ENCODE measurements around the gene TMEM132A. TPM values are rescaled to one million over a fixed set of nuclear protein-coding genes. Genes with fewer than 3 reads are reported as not detected.

Gene TMEM132A
- total RNA-seq, 1 experiment from 2014 or later = 114 TPM

DNA sequence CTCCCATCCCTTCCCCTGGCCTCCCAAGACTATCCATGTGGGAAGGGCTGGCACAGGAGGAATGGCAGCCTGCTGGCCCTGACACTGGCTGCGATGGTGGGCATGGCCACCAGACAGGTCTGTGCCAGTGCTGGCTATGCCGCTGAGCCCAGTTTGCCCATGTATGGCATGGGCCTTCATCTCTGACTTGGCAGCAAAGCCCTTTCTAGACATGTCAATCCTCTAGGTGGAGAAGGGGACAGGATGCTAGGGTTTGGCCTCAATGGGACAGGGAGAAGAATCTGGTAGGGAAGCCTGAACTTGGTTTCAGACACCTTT, 48.1 kb upstream of the TMEM132A start (continued):
- TF ChIP-seq, protein P1, sequence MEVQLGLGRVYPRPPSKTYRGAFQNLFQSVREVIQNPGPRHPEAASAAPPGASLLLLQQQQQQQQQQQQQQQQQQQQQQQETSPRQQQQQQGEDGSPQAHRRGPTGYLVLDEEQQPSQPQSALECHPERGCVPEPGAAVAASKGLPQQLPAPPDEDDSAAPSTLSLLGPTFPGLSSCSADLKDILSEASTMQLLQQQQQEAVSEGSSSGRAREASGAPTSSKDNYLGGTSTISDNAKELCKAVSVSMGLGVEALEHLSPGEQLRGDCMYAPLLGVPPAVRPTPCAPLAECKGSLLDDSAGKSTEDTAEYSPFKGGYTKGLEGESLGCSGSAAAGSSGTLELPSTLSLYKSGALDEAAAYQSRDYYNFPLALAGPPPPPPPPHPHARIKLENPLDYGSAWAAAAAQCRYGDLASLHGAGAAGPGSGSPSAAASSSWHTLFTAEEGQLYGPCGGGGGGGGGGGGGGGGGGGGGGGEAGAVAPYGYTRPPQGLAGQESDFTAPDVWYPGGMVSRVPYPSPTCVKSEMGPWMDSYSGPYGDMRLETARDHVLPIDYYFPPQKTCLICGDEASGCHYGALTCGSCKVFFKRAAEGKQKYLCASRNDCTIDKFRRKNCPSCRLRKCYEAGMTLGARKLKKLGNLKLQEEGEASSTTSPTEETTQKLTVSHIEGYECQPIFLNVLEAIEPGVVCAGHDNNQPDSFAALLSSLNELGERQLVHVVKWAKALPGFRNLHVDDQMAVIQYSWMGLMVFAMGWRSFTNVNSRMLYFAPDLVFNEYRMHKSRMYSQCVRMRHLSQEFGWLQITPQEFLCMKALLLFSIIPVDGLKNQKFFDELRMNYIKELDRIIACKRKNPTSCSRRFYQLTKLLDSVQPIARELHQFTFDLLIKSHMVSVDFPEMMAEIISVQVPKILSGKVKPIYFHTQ (CRISPR knock-in tag; IDR thresholded peaks at IDR 0.05) = no peak
- TF ChIP-seq ESRRA (CRISPR knock-in tag; IDR thresholded peaks at IDR 0.05; ENCODE audit: borderline replicate concordance) = no peak
- TF ChIP-seq, protein P2, sequence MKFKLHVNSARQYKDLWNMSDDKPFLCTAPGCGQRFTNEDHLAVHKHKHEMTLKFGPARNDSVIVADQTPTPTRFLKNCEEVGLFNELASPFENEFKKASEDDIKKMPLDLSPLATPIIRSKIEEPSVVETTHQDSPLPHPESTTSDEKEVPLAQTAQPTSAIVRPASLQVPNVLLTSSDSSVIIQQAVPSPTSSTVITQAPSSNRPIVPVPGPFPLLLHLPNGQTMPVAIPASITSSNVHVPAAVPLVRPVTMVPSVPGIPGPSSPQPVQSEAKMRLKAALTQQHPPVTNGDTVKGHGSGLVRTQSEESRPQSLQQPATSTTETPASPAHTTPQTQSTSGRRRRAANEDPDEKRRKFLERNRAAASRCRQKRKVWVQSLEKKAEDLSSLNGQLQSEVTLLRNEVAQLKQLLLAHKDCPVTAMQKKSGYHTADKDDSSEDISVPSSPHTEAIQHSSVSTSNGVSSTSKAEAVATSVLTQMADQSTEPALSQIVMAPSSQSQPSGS (CRISPR knock-in tag; IDR thresholded peaks at IDR 0.05; ENCODE audit: borderline replicate concordance, low read depth) = no peak
- no peak for TF ChIP-seq NFATC4 (CRISPR knock-in tag; IDR thresholded peaks at IDR 0.05)
- no peak for TF ChIP-seq NR3C1 (CRISPR knock-in tag; conservative IDR thresholded peaks at IDR 0.05; ENCODE audit: low read depth)
- TF ChIP-seq ZMAT4 (CRISPR knock-in tag; IDR thresholded peaks at IDR 0.05) = no peak
- TF ChIP-seq, protein P3, sequence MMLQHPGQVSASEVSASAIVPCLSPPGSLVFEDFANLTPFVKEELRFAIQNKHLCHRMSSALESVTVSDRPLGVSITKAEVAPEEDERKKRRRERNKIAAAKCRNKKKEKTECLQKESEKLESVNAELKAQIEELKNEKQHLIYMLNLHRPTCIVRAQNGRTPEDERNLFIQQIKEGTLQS (CRISPR knock-in tag; conservative IDR thresholded peaks at IDR 0.05) = no peak
- TF ChIP-seq FOXK1 (CRISPR knock-in tag; IDR thresholded peaks at IDR 0.05) = no peak
- no peak for TF ChIP-seq ZBTB43 (CRISPR knock-in tag; IDR thresholded peaks at IDR 0.05)
- TF ChIP-seq ATF1 (CRISPR knock-in tag; IDR thresholded peaks at IDR 0.05) = no peak

DNA sequence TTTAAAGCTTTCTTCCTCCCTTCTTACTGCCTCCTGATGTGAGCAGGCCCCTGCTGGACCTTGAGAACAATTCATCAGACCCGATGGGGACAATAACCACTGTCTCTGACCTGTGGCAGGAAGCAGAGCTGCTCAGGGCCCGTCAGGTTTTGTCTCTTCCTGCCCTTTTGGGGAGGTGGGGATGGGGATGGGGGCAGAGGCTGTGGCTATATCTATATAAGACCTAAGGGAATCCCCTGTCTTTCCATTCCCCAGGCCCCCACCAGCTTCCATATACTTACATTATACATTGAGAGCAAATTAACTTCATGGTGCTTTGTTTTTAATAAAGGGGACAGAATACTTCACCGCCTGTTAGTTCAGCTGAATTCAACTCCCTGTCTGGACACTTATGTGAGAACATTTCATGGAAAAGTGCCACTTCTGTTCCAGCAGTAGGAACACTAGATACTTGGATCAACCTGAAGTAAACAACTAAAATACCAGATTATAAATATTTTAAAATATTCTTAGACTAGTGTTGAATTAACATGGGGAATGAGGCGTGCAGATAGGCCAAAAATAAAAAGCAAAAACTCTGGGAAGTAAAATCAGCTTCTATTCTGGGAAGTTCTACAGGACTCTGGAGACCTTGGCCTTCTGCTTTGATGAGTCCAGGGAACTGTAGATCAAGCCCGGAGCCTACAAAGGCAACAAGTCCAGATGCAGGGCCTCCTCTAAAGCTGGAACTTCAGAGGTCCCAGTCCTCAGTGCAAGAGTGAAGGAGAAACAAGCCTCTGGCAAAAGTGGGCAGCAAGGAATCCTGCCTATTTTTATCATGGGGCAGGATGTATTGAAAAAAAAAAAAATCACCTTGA, 45.8 kb upstream of the TMEM132A start:
- Mint-ChIP-seq H3K36me3 (no peaks in the 10 kb centered on the region), H3K4me1 (peaks cover 2% of the 10 kb centered on the region), H3K4me3 (no peak overlapping the region), H3K9me3 (no peaks in the 10 kb centered on the region), H3K27ac (no peak overlapping the region), H3K27me3 (ENCODE audit: low read depth) (no peaks in the 10 kb centered on the region)
- TF ChIP-seq SMAD4 (CRISPR knock-in tag; IDR thresholded peaks at IDR 0.05) = no peak
- TF ChIP-seq, protein P4, sequence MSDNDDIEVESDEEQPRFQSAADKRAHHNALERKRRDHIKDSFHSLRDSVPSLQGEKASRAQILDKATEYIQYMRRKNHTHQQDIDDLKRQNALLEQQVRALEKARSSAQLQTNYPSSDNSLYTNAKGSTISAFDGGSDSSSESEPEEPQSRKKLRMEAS (CRISPR knock-in tag; IDR thresholded peaks at IDR 0.05) = no peak
- CTCF ChIA-PET = interaction anchor here (0.6 to 2.3 kb wide), 3 partner anchors 9 to 47 kb away, joined by 3 to 10 read pairs (median 5); no protein-coding TSS in a partner anchor
- POLR2A ChIA-PET = no interaction called here
- ATAC-seq (no peak), DNase-seq (ENCODE audit: low spot score) (no peak)

DNA sequence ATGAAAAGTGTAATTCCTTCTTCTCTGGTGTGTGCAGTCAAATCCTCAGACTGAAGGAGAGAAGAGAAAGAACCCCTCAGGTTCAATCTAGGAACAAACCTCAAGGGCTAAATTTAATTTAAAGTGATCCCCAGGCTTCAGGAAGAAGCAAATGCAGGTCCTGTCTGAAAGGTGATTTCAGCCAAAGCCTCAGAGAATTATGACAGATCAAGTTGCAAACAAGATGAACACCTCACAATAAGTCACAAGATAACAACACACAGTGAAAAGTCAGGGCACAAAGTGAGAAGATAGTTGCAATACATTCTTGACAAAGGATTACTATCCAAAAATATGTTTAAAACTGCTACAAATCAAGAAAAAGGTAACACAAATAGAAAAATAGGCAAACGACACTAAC, 45.2 kb upstream of the TMEM132A start:
- no peak for ATAC-seq
- H3K4me3 Mint-ChIP-seq = no peak overlapping the region
- CTCF ChIA-PET = interaction anchor here (1.5 kb wide), 1 partner anchor 48 kb away, joined by 5 read pairs; no protein-coding TSS in a partner anchor
- POLR2A ChIA-PET = no interaction called here
- no peak overlapping the region for H3K27ac Mint-ChIP-seq
- H3K4me1 Mint-ChIP-seq = no peaks in the 10 kb centered on the region
- no peaks in the 10 kb centered on the region for H3K36me3 Mint-ChIP-seq
- no peak for DNase-seq (ENCODE audit: low spot score)
- no peaks in the 10 kb centered on the region for H3K27me3 Mint-ChIP-seq (ENCODE audit: low read depth)
- no peaks in the 10 kb centered on the region for H3K9me3 Mint-ChIP-seq
- TF ChIP-seq, protein P2 (CRISPR knock-in tag; IDR thresholded peaks at IDR 0.05; ENCODE audit: borderline replicate concordance, low read depth) = no peak
- no peak for TF ChIP-seq TP53 (CRISPR knock-in tag; IDR thresholded peaks at IDR 0.05)
- TF ChIP-seq RELA (CRISPR knock-in tag; IDR thresholded peaks at IDR 0.05; ENCODE audit: borderline replicate concordance) = no peak
- TF ChIP-seq, protein P5, sequence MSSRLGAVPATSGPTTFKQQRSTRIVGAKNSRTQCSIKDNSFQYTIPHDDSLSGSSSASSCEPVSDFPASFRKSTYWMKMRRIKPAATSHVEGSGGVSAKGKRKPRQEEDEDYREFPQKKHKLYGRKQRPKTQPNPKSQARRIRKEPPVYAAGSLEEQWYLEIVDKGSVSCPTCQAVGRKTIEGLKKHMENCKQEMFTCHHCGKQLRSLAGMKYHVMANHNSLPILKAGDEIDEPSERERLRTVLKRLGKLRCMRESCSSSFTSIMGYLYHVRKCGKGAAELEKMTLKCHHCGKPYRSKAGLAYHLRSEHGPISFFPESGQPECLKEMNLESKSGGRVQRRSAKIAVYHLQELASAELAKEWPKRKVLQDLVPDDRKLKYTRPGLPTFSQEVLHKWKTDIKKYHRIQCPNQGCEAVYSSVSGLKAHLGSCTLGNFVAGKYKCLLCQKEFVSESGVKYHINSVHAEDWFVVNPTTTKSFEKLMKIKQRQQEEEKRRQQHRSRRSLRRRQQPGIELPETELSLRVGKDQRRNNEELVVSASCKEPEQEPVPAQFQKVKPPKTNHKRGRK (CRISPR knock-in tag; IDR thresholded peaks at IDR 0.05; ENCODE audit: borderline replicate concordance) = no peak
- TF ChIP-seq ZMAT4 (CRISPR knock-in tag; IDR thresholded peaks at IDR 0.05) = no peak
- TF ChIP-seq ZNF396 (CRISPR knock-in tag; IDR thresholded peaks at IDR 0.05; ENCODE audit: borderline replicate concordance) = no peak
- TF ChIP-seq NR2C2 (CRISPR knock-in tag; IDR thresholded peaks at IDR 0.05) = no peak
- no peak for TF ChIP-seq MXD4 (CRISPR knock-in tag; IDR thresholded peaks at IDR 0.05; ENCODE audit: borderline replicate concordance)
- no peak for TF ChIP-seq TCF7 (CRISPR knock-in tag; IDR thresholded peaks at IDR 0.05; ENCODE audit: low read depth)
